Measurements from ENCODE around the gene KSR2.

Gene KSR2

GRCh38 chr12:117986705-117987469, 18.1 kb upstream of the KSR2 start:
- POLR2A ChIA-PET (ENCODE audit: low non-redundant PET), result no interaction called here
- CTCF ChIA-PET, result no interaction called here
- DNase-seq (ENCODE audit: low spot score), result peak; percentile 76
- H3K27ac ChIP-seq, result peak overlapping the region; percentile 75
- TF ChIP-seq CTCF (conservative IDR thresholded peaks at IDR 0.05; ENCODE audit: low read depth), result no peak

GRCh38 chr12:117985182-117985581, 16.4 kb upstream of the KSR2 start:
- ChIA-PET POLR2A (ENCODE audit: low non-redundant PET) (no interaction called here), CTCF (no interaction called here)
- no peak overlapping the region for H3K27ac ChIP-seq
- no peak for TF ChIP-seq CTCF (conservative IDR thresholded peaks at IDR 0.05; ENCODE audit: low read depth)
- DNase-seq (ENCODE audit: low spot score), result no peak

GRCh38 chr12:117981267-117981666, 12.5 kb upstream of the KSR2 start:
- POLR2A ChIA-PET (ENCODE audit: low non-redundant PET), result no interaction called here
- CTCF ChIA-PET, result interaction anchor here (0.8 kb wide), 1 partner anchor 9 kb away, joined by 3 read pairs; no protein-coding TSS in a partner anchor
- DNase-seq (ENCODE audit: low spot score), result no peak
- H3K27ac ChIP-seq, result no peak overlapping the region
- no peak for TF ChIP-seq CTCF (conservative IDR thresholded peaks at IDR 0.05; ENCODE audit: low read depth)

- no peak overlapping the region for H3K27ac ChIP-seq
- DNase-seq (ENCODE audit: low spot score), result no peak
- TF ChIP-seq CTCF (conservative IDR thresholded peaks at IDR 0.05; ENCODE audit: low read depth), result no peak
- CTCF ChIA-PET, result interaction anchor here (0.8 kb wide), 1 partner anchor 8 kb away, joined by 3 read pairs; no protein-coding TSS in a partner anchor
- POLR2A ChIA-PET (ENCODE audit: low non-redundant PET), result no interaction called here
These were observed 11.8 kb upstream of the KSR2 start for GRCh38 chr12:117980616-117981015.

DNA sequence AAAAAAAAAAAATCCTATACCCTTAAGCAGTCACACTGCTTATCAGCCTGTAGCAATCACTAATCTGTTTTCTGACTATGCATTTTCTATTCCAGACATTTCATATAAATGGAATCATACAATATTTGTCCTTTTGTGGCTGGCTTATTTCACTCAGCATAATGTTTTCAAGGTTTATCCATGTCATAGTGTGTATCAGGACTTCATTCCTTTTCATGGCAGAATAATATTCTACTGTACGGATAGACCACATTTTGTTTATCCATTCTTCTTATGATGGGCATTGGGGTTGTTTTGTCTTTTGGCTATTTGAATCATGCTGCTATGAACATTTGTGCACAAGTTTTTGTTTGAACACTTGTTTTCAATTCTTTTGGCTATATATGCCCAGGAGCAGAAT, 8.6 kb upstream of the KSR2 start:
- TF ChIP-seq CTCF (conservative IDR thresholded peaks at IDR 0.05; ENCODE audit: low read depth), result no peak
- no peak overlapping the region for H3K27ac ChIP-seq
- CTCF ChIA-PET, result no interaction called here

DNA sequence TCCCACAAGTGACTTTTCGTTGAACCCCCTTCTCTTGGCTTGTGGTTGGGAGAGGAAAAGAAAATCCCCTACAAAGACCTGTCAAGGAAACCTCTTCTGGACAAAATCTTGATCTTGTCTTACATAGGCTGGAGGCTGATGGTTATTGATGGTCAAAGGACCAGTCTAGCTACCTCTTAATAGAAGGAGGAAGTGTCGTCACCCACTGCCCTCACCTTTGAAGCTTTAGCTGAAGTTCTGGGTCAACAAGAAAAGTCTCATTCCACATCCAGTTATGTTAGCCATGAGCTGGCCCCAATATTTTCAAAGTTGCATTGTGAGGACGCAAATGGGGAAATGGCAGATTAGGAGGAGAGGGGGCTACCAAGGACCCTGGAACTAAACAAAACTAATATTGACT, 6.2 kb upstream of the KSR2 start:
- no peak for TF ChIP-seq CTCF (conservative IDR thresholded peaks at IDR 0.05; ENCODE audit: low read depth)
- POLR2A ChIA-PET (ENCODE audit: low non-redundant PET), result interaction anchor here (0.6 kb wide), 1 partner anchor 17 kb away, joined by 11 read pairs; no protein-coding TSS in a partner anchor
- no peak for DNase-seq (ENCODE audit: low spot score)
- CTCF ChIA-PET, result no interaction called here
- H3K27ac ChIP-seq, result no peak overlapping the region

More for the DNA sequence above, 8.6 kb upstream of the KSR2 start:
- POLR2A ChIA-PET (ENCODE audit: low non-redundant PET), result no interaction called here
- no peak for DNase-seq (ENCODE audit: low spot score)

All from RWPE1 (cell line).